ENCODE measurements around the gene FAM89A. TPM values are rescaled to one million over a fixed set of nuclear protein-coding genes. Genes with fewer than 3 reads are reported as not detected.

The FAM89A gene
- total RNA-seq, 1 experiment from 2014 or later, result 1.5 TPM

GRCh38 chr1:231073331-231073730 is 33.3 kb upstream of the FAM89A start:
- WGBS (ENCODE audit: extremely low coverage, insufficient read length, low lambda C conversion rate), result no CpG with 5 or more reads among the region's 3 CpGs
- peaks cover 7 to 14% of the 10 kb centered on the region in 2 experiments for H3K4me1 Mint-ChIP-seq
- no peak overlapping the region for H2BK120ac ChIP-seq (ENCODE audit: low read depth, low read length, poor library complexity, severe bottlenecking)
- H3K23ac ChIP-seq (ENCODE audit: insufficient read length, low read depth, low read length), result no peak overlapping the region
- no peak overlapping the region for H2BK20ac ChIP-seq (ENCODE audit: low read depth, low read length, poor library complexity, severe bottlenecking)
- H3K56ac ChIP-seq (ENCODE audit: insufficient read length, low read depth, low read length), result no peak overlapping the region
- H3K79me1 ChIP-seq (ENCODE audit: insufficient read depth, low read depth, low read length, poor library complexity, severe bottlenecking), result no peaks in the 10 kb centered on the region
- H3K36me3 Mint-ChIP-seq (ENCODE audit: insufficient read depth in 1 of 3, low read depth in 3 of 3), result no peaks in the 10 kb centered on the region
- H2BK5ac ChIP-seq (ENCODE audit: insufficient read length, low read length), result no peak overlapping the region
- H3K9me3 Mint-ChIP-seq, result no peaks in the 10 kb centered on the region; a peak in 1 of 5 replicates
- no peak for DNase-seq
- no peak overlapping the region for H3K27ac ChIP-seq (ENCODE audit: insufficient read length, low read depth, low read length)
- no peak overlapping the region for H2AFZ ChIP-seq (ENCODE audit: low read length)
- H3K4ac ChIP-seq (ENCODE audit: low read depth, low read length), result no peak overlapping the region
- H3K79me2 ChIP-seq (ENCODE audit: insufficient read depth, low read length), result no peaks in the 10 kb centered on the region
- no peaks in the 10 kb centered on the region for H4K20me1 ChIP-seq (ENCODE audit: control insufficient read depth, insufficient read depth, insufficient read length)
- no peak overlapping the region for H4K8ac ChIP-seq (replicated peaks; ENCODE audit: insufficient read length, low read depth, low read length)
- H3K4me2 ChIP-seq (ENCODE audit: insufficient read depth, insufficient read length, low read length), result no peak overlapping the region
- no peak overlapping the region for H3T11ph ChIP-seq (ENCODE audit: low read length)
- TF ChIP-seq, protein P1, sequence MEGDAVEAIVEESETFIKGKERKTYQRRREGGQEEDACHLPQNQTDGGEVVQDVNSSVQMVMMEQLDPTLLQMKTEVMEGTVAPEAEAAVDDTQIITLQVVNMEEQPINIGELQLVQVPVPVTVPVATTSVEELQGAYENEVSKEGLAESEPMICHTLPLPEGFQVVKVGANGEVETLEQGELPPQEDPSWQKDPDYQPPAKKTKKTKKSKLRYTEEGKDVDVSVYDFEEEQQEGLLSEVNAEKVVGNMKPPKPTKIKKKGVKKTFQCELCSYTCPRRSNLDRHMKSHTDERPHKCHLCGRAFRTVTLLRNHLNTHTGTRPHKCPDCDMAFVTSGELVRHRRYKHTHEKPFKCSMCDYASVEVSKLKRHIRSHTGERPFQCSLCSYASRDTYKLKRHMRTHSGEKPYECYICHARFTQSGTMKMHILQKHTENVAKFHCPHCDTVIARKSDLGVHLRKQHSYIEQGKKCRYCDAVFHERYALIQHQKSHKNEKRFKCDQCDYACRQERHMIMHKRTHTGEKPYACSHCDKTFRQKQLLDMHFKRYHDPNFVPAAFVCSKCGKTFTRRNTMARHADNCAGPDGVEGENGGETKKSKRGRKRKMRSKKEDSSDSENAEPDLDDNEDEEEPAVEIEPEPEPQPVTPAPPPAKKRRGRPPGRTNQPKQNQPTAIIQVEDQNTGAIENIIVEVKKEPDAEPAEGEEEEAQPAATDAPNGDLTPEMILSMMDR (conservative IDR thresholded peaks at IDR 0.05), result no peak
- H3K14ac ChIP-seq (ENCODE audit: insufficient read depth, low read length), result no peak overlapping the region
- H3K4me1 ChIP-seq (ENCODE audit: insufficient read depth, low read length), result no peaks in the 10 kb centered on the region
- H3K9ac ChIP-seq (ENCODE audit: extremely low read depth, insufficient read length, low read length), result no peak overlapping the region
- H4K91ac ChIP-seq (ENCODE audit: insufficient read length, low read depth, low read length), result no peak overlapping the region
- H3K4me3 Mint-ChIP-seq, result no peak overlapping the region
- H2AK5ac ChIP-seq (ENCODE audit: insufficient read length, low read length), result no peak overlapping the region
- peaks cover 88% of the 10 kb centered on the region for H3K27me3 Mint-ChIP-seq (ENCODE audit: low read depth)
- no peak overlapping the region for H3K27ac Mint-ChIP-seq
- H3K18ac ChIP-seq (ENCODE audit: insufficient read length, low read depth, low read length), result no peak overlapping the region
- H2BK15ac ChIP-seq (ENCODE audit: low read depth, low read length), result no peak overlapping the region
- no peaks in the 10 kb centered on the region for H3K9me3 ChIP-seq (ENCODE audit: control insufficient read depth, low read depth, low read length)
- no peaks in the 10 kb centered on the region for H3K23me2 ChIP-seq (ENCODE audit: insufficient read length, low read depth, low read length, poor library complexity, severe bottlenecking)
- no peaks in the 10 kb centered on the region; the same call in 1 of the 2 replicates for H3K27me3 ChIP-seq (ENCODE audit: insufficient read depth, low read length)
- H2BK12ac ChIP-seq (ENCODE audit: insufficient read length, low read depth, low read length), result no peak overlapping the region
- no peak overlapping the region for H4K5ac ChIP-seq (ENCODE audit: insufficient read length, low read depth, low read length)
